SJCRH30 (cell line): Measurements from ENCODE around the gene CD300A. TPM values are rescaled to one million over a fixed set of nuclear protein-coding genes. Genes with fewer than 3 reads are reported as not detected.

ENCODE experiments used
- DNase-seq, 2 experiments: peaks; one replicate each; pipeline ENCODE4 v3.0.0-alpha.2; 2015 to 2020
- H3K27ac ChIP-seq: fragments of 250-450 bp; sonication (Bioruptor Pico); 2 replicates; pipeline ENCODE4 v1.5.1; 2020; ENCODE audit warnings: mild to moderate bottlenecking, moderate library complexity
- H3K27me3 ChIP-seq: fragments of 250-450 bp; sonication (Bioruptor Pico); 2 replicates; pipeline ENCODE4 v1.5.1; 2020; ENCODE audit warnings: mild to moderate bottlenecking, moderate library complexity
- H3K36me3 ChIP-seq: fragments of 250-450 bp; sonication (Bioruptor Pico); 2 replicates; pipeline ENCODE4 v1.5.1; 2020; ENCODE audit warnings: mild to moderate bottlenecking, moderate library complexity
- H3K4me1 ChIP-seq: fragments of 250-450 bp; sonication (Bioruptor Pico); 2 replicates; pipeline ENCODE4 v1.5.1; 2020; ENCODE audit warnings: mild to moderate bottlenecking, moderate library complexity
- H3K4me3 ChIP-seq: fragments of 250-450 bp; sonication (Bioruptor Pico); 2 replicates; pipeline ENCODE4 v1.5.1; 2020; ENCODE audit warnings: mild to moderate bottlenecking, moderate library complexity
- H3K9me3 ChIP-seq: fragments of 250-450 bp; sonication (Bioruptor Pico); replicated peaks from 2 replicates; pipeline ENCODE4 v1.5.1; 2020; ENCODE audit warnings: mild to moderate bottlenecking, moderate library complexity
- total RNA-seq: library from RNA; depleted of rRNA; stranded (reverse); fragments of >200 nt; shearing (Covaris generic); gene quantifications from 2 replicates; pipeline ENCODE4 v1.2.3, GENCODE V29; 2014

Gene CD300A
- total RNA-seq, 1 experiment from 2014 or later = not detected

GRCh38 chr17:74447628-74448159 lies 18.7 kb upstream of the CD300A start:
- DNase-seq = no peak
- no peaks in the 10 kb centered on the region for H3K9me3 ChIP-seq
- peaks cover 8% of the 10 kb centered on the region; the same call in 1 of the 2 replicates for H3K27me3 ChIP-seq
- no peaks in the 10 kb centered on the region for H3K4me1 ChIP-seq
- H3K4me3 ChIP-seq = no peak overlapping the region
- H3K27ac ChIP-seq = no peak overlapping the region
- no peaks in the 10 kb centered on the region for H3K36me3 ChIP-seq

GRCh38 chr17:74448756-74449155 lies 17.7 kb upstream of the CD300A start:
- H3K36me3 ChIP-seq = no peaks in the 10 kb centered on the region
- peaks cover 4% of the 10 kb centered on the region for H3K4me1 ChIP-seq
- peaks cover 8% of the 10 kb centered on the region; the same call in 1 of the 2 replicates for H3K27me3 ChIP-seq
- H3K9me3 ChIP-seq = no peaks in the 10 kb centered on the region
- DNase-seq = no peak
- H3K27ac ChIP-seq = no peak overlapping the region
- H3K4me3 ChIP-seq = no peak overlapping the region

GRCh38 chr17:74449306-74449705 lies 17.1 kb upstream of the CD300A start:
- no peak for DNase-seq
- Histone ChIP-seq H3K9me3 (no peaks in the 10 kb centered on the region), H3K36me3 (no peaks in the 10 kb centered on the region), H3K27ac (no peak overlapping the region), H3K27me3 (peaks cover 8% of the 10 kb centered on the region; the same call in 1 of the 2 replicates), H3K4me1 (peaks cover 4% of the 10 kb centered on the region), H3K4me3 (no peak overlapping the region)

GRCh38 chr17:74449773-74450172 lies 16.7 kb upstream of the CD300A start:
- DNase-seq = no peak
- Histone ChIP-seq H3K27me3 (peaks cover 8% of the 10 kb centered on the region; the same call in 1 of the 2 replicates), H3K4me1 (peaks cover 8% of the 10 kb centered on the region), H3K4me3 (no peak overlapping the region), H3K27ac (no peak overlapping the region), H3K9me3 (no peaks in the 10 kb centered on the region), H3K36me3 (no peaks in the 10 kb centered on the region)

- Histone ChIP-seq H3K4me3 (no peak overlapping the region), H3K4me1 (peaks cover 10% of the 10 kb centered on the region), H3K36me3 (no peaks in the 10 kb centered on the region), H3K9me3 (no peaks in the 10 kb centered on the region), H3K27ac (no peak overlapping the region), H3K27me3 (peaks cover 8% of the 10 kb centered on the region; the same call in 1 of the 2 replicates)
- DNase-seq = no peak
Observed at GRCh38 chr17:74450231-74450630, 16.2 kb upstream of the CD300A start.

- peaks cover 10% of the 10 kb centered on the region for H3K4me1 ChIP-seq
Observed at GRCh38 chr17:74450925-74451403, 15.5 kb upstream of the CD300A start.

GRCh38 chr17:74451557-74451956 lies 14.9 kb upstream of the CD300A start:
- no peak for DNase-seq
- no peak overlapping the region for H3K4me3 ChIP-seq
- peaks cover 16% of the 10 kb centered on the region; the same call in 1 of the 2 replicates for H3K27me3 ChIP-seq
- peaks cover 10% of the 10 kb centered on the region for H3K4me1 ChIP-seq
- H3K9me3 ChIP-seq = no peaks in the 10 kb centered on the region
- no peak overlapping the region for H3K27ac ChIP-seq
- no peaks in the 10 kb centered on the region for H3K36me3 ChIP-seq

More at GRCh38 chr17:74450925-74451403, 15.5 kb upstream of the CD300A start:
- Histone ChIP-seq H3K27ac (no peak overlapping the region), H3K36me3 (no peaks in the 10 kb centered on the region), H3K9me3 (no peaks in the 10 kb centered on the region), H3K4me3 (no peak overlapping the region), H3K27me3 (peaks cover 12% of the 10 kb centered on the region; the same call in 1 of the 2 replicates)
- no peak for DNase-seq

GRCh38 chr17:74452033-74452840 lies 14.2 kb upstream of the CD300A start:
- no peaks in the 10 kb centered on the region for H3K36me3 ChIP-seq
- H3K27me3 ChIP-seq = peaks cover 14% of the 10 kb centered on the region; the same call in 1 of the 2 replicates
- DNase-seq = peak; percentile 71 to 74
- no peak overlapping the region for H3K27ac ChIP-seq
- peaks cover 10% of the 10 kb centered on the region for H3K4me1 ChIP-seq
- H3K9me3 ChIP-seq = no peaks in the 10 kb centered on the region
- no peak overlapping the region for H3K4me3 ChIP-seq

- Histone ChIP-seq H3K4me3 (no peak overlapping the region), H3K9me3 (no peaks in the 10 kb centered on the region), H3K36me3 (no peaks in the 10 kb centered on the region), H3K27me3 (peaks cover 8% of the 10 kb centered on the region; the same call in 1 of the 2 replicates), H3K27ac (no peak overlapping the region), H3K4me1 (peaks cover 10% of the 10 kb centered on the region)
- DNase-seq = no peak
Observed at GRCh38 chr17:74452841-74453661, 13.4 kb upstream of the CD300A start.

- DNase-seq = no peak
- H3K4me3 ChIP-seq = peak overlapping the region; percentile 55
- H3K36me3 ChIP-seq = no peaks in the 10 kb centered on the region
- no peaks in the 10 kb centered on the region for H3K9me3 ChIP-seq
- peaks cover 12% of the 10 kb centered on the region for H3K27me3 ChIP-seq
- H3K27ac ChIP-seq = no peak overlapping the region
- peaks cover 10% of the 10 kb centered on the region for H3K4me1 ChIP-seq
Observed at GRCh38 chr17:74453665-74454196, 12.7 kb upstream of the CD300A start.

GRCh38 chr17:74454197-74455024 lies 12.0 kb upstream of the CD300A start:
- Histone ChIP-seq H3K36me3 (no peaks in the 10 kb centered on the region), H3K27ac (peak overlapping the region; percentile 15; the same call in 1 of the 2 replicates), H3K27me3 (peaks cover 19% of the 10 kb centered on the region), H3K9me3 (no peaks in the 10 kb centered on the region), H3K4me3 (peak overlapping the region; percentile 55), H3K4me1 (peaks cover 10% of the 10 kb centered on the region)
- DNase-seq = peak; percentile 93 to 95

- DNase-seq = no peak
- H3K4me1 ChIP-seq = peaks cover 10% of the 10 kb centered on the region
- H3K27ac ChIP-seq = no peak overlapping the region
- H3K27me3 ChIP-seq = peaks cover 24% of the 10 kb centered on the region
- H3K36me3 ChIP-seq = no peaks in the 10 kb centered on the region
- H3K4me3 ChIP-seq = no peak overlapping the region
- no peaks in the 10 kb centered on the region for H3K9me3 ChIP-seq
Observed at GRCh38 chr17:74455025-74455545, 11.3 kb upstream of the CD300A start.

GRCh38 chr17:74455821-74456220 lies 10.6 kb upstream of the CD300A start:
- Histone ChIP-seq H3K9me3 (no peaks in the 10 kb centered on the region), H3K27ac (no peak overlapping the region), H3K36me3 (no peaks in the 10 kb centered on the region), H3K4me3 (no peak overlapping the region), H3K27me3 (peaks cover 26% of the 10 kb centered on the region), H3K4me1 (peaks cover 10% of the 10 kb centered on the region)
- DNase-seq = no peak
